Chondrocyte (in vitro differentiated cells): ENCODE data around the gene UTS2R. TPM values are rescaled to one million over a fixed set of nuclear protein-coding genes. Genes with fewer than 3 reads are reported as not detected.

ENCODE experiments used
- DNase-seq: peaks from one replicate; pipeline ENCODE4 v3.0.0; 2021; ENCODE audit warnings: mixed read lengths, low spot score
- H3K27ac Mint-ChIP-seq: one replicate; pipeline ENCODE4 v1.8.0; 2021; ENCODE audit warnings: mild to moderate bottlenecking, moderate library complexity, mixed read lengths; ENCODE audit not compliant: unreplicated experiment
- H3K27me3 Mint-ChIP-seq: 2 replicates; pipeline ENCODE4 v1.8.0; 2021; ENCODE audit warnings: low read depth, mixed read lengths
- H3K36me3 Mint-ChIP-seq: 2 replicates; pipeline ENCODE4 v1.8.0; 2021; ENCODE audit warnings: low read depth, mixed read lengths
- H3K4me1 Mint-ChIP-seq: 2 replicates; pipeline ENCODE4 v1.8.0; 2021; ENCODE audit warnings: low read depth, mild to moderate bottlenecking, mixed read lengths
- H3K4me3 Mint-ChIP-seq: one replicate; pipeline ENCODE4 v1.8.0; 2021; ENCODE audit warnings: mild to moderate bottlenecking, moderate library complexity, mixed read lengths; ENCODE audit not compliant: unreplicated experiment
- H3K9me3 Mint-ChIP-seq: 2 replicates; pipeline ENCODE4 v1.8.0; 2021; ENCODE audit warnings: low read depth, mixed read lengths
- CTCF ChIP-seq: fragments of 200-600 bp; sonication (generic); IDR thresholded peaks from 2 replicates; pipeline ENCODE4 v1.5.0; 2021; ENCODE audit warnings: antibody characterized with exemption, mild to moderate bottlenecking, moderate library complexity
- total RNA-seq: library from RNA; stranded (reverse); gene quantifications from 3 replicates; pipeline ENCODE4 v1.2.1, GENCODE V29; 2021

The UTS2R gene
- total RNA-seq, 1 donor from 2014 or later: not detected

GRCh38 chr17:82333279-82334171 is 38.0 kb upstream of the UTS2R start, which contains the start of gene SECTM1:
TSS of gene SECTM1 (minus strand) at chr17:82333766. CDS start at chr17:82327240, 6,526 bp downstream.
- H3K27ac Mint-ChIP-seq: peak within 1 kb of the TSS; percentile 65
- TF ChIP-seq CTCF: no peak
- peaks cover 46% of the 10 kb centered on the region for H3K4me1 Mint-ChIP-seq
- no peak for DNase-seq
- H3K36me3 Mint-ChIP-seq: no peaks in the 10 kb centered on the region
- no peaks in the 10 kb centered on the region for H3K9me3 Mint-ChIP-seq
- H3K27me3 Mint-ChIP-seq: peaks cover 8% of the 10 kb centered on the region
- H3K4me3 Mint-ChIP-seq: peak within 1 kb of the TSS; percentile 59

GRCh38 chr17:82334204-82334621 is 37.4 kb upstream of the UTS2R start:
- Mint-ChIP-seq H3K27me3 (peaks cover 8% of the 10 kb centered on the region), H3K27ac (no peak overlapping the region), H3K36me3 (no peaks in the 10 kb centered on the region), H3K9me3 (no peaks in the 10 kb centered on the region), H3K4me1 (peaks cover 53% of the 10 kb centered on the region), H3K4me3 (no peak overlapping the region)
- TF ChIP-seq CTCF: no peak
- DNase-seq: peak; percentile 84

GRCh38 chr17:82334622-82335394 is 36.8 kb upstream of the UTS2R start:
- H3K4me3 Mint-ChIP-seq: peak overlapping the region; percentile 62

GRCh38 chr17:82338858-82339633 is 32.5 kb upstream of the UTS2R start:
- peak overlapping the region; percentile 85 for H3K27ac Mint-ChIP-seq
- no peak for TF ChIP-seq CTCF
- peaks cover 9% of the 10 kb centered on the region for H3K27me3 Mint-ChIP-seq
- peaks cover 34% of the 10 kb centered on the region for H3K4me1 Mint-ChIP-seq
- no peak for DNase-seq
- no peaks in the 10 kb centered on the region for H3K36me3 Mint-ChIP-seq
- peak overlapping the region; percentile 69 for H3K4me3 Mint-ChIP-seq
- no peaks in the 10 kb centered on the region for H3K9me3 Mint-ChIP-seq

More at GRCh38 chr17:82334622-82335394, 36.8 kb upstream of the UTS2R start:
- Mint-ChIP-seq H3K27ac (peak overlapping the region; percentile 82), H3K4me1 (peaks cover 56% of the 10 kb centered on the region), H3K9me3 (no peaks in the 10 kb centered on the region), H3K36me3 (no peaks in the 10 kb centered on the region), H3K27me3 (peaks cover 6% of the 10 kb centered on the region)
- no peak for DNase-seq
- TF ChIP-seq CTCF: no peak
